HG03457 (cell line): Measurements from ENCODE around the gene MRC1.

ENCODE experiments used
- ATAC-seq: cut with Tn5 transposase; IDR thresholded peaks from one replicate; pipeline ENCODE4 v1.9.1; 2021; ENCODE audit warnings: moderate number of reproducible peaks; ENCODE audit not compliant: unreplicated experiment

Gene MRC1

DNA sequence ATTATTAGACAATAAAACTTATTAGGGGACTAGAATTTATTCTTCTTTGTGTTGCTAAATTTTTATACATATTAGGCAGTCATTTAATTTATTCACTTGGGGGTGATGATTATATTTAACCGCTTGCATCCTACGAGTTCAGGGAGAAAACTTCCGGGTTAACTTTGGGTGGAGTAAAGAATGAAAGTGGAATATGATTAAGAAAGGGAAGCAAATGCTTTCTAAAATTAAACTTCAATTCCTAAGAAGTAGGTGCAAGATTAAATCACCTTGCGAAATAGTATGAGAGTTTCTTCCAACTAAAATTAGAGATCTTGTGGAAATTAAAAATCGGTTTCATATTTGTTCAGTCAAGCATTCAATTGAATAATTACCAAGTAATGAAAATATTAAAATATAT is 33.5 kb downstream of the MRC1 start:
- ATAC-seq, result no peak

DNA sequence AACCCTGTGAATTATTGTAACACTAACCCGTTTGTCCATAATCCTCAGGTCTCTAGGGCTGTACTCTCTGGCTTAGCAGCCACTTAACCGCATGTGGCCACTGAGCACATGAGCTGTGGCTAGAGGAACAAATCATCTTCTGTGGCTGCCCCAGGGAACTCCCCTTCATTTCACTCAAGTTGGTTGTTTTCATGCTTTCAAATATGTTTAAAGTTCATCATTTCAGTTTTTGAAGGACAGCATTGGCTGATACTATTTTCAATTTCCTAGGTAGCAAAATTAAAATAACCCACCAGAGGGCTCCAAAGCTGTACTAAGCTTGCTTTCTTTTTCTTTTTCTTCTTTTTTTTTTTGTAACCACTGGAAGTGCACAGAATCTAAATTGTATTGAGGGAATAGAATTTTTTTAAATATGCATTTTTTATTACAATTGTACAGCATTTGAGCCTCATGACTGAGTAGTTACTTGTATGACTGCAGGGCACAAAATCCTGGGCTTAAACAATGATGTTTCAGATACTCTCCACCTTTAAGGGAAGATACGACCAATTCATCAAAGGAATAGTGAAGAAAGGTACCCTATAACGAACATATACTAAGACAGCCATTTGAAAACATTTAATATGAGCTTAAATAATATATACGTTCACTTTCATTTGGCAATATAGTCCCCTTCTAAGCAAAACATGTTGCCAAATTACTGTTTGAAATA is 38.6 kb downstream of the MRC1 start:
- no peak for ATAC-seq

- no peak for ATAC-seq
These were observed 39.5 kb downstream of the MRC1 start for GRCh38 chr10:17848646-17849045.

- no peak for ATAC-seq
These were observed 41.4 kb downstream of the MRC1 start for GRCh38 chr10:17850501-17850900.

GRCh38 chr10:17851611-17852010 is 42.5 kb downstream of the MRC1 start:
- ATAC-seq, result no peak

DNA sequence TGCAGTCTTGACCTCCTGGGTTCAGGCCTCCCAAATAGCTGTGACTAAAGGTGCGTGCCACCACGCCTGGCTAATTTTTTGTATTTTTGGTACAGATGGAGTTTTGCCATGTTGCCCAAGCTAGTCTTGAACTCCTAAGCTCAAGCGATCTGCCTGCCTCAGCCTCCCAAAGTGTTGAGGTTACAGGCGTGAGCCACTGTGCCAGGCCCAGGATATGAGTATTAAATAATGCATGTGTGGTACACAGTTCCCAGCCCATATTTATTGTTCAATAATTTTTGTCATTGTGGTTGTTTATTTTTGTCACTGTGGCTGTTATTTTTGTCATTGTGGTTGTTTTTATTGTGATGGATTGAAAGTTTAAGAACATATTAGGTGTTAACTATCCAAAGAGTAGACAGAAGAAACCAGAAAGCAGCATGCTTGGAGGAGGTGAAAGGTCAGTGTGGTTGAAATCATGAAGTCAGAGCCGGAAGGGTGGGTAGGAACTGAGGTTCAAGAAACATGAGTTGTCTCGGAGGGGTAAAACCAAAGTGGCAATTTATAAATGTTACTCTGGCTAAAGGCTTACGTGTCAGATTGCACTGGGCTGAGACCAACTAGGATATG is 45.0 kb downstream of the MRC1 start:
- no peak for ATAC-seq

DNA sequence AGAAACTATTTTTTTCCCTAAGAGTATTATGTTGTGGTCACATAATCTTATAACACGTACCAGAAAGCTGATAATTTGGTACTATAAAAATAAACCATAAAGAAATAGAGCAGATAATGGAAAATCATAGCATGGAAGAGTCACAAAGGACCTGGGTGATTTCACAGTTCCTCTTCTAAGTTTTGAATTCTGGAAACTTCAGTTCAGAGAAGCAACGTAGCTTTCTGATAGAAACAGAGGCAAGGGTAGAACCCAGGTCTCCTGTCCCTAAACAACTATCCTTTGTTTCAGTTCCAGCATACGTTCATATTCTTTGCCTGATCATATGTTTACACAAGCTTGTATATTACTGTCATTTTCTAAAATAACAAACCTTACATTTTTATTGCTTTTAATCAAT is 47.9 kb downstream of the MRC1 start:
- no peak for ATAC-seq

GRCh38 chr10:17859492-17860156 is 50.5 kb downstream of the MRC1 start:
- no peak for ATAC-seq

DNA sequence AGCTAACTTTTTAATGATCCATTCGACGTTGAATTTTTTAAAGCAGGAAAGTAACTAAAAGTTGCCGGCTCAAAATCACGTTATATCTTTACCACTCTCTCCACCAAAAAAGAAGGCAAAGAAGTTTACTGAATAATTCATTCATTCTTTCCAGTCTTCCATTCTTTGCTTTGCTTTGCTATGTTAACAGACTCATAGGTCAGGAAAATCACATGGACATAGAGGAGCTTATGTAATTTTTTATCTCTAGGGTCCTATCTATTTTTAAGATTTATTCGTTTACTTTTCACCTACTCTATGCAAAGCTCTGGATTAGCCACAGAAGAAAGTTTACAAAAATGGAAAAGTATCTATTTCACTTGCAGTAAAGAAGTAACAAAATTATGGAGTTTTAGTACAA is 52.6 kb downstream of the MRC1 start:
- no peak for ATAC-seq

GRCh38 chr10:17865351-17865750 is 56.2 kb downstream of the MRC1 start:
- ATAC-seq, result no peak

DNA sequence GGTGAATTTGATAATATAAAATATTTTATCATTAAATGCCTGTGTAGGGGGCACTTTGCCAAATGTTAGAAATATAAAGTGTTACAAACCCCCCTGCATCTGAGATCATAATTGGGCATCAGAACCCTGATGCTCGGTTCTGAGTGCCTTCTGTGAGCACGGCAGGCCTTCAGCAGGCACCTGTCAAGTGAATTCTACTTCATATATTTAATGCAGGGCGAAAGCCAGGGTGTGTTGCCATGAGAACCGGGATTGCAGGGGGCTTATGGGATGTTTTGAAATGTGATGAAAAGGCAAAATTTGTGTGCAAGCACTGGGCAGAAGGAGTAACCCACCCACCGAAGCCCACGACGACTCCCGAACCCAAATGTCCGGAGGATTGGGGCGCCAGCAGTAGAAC is 57.2 kb downstream of the MRC1 start:
- ATAC-seq, result no peak

DNA sequence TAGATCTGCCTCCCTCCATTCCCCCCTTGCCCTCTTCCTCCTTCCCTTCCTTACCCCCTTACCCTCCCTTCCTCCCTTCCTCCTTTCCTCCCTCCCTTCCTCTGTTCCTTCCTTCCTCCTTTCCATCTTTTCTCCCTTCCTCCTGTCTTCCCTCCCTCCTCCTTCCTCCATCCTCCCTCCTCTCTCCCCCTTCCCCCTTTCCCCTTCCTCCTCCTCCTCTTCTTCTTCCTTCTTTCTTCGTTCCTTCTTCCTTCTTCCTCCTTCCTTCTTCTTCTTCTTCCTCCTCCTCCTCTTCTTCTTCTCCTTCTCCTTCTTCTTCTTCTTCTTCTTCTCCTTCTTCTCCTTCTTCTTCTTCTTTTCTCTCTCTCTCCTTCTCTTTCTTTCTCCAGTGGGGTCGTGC is 57.9 kb downstream of the MRC1 start:
- ATAC-seq, result no peak

DNA sequence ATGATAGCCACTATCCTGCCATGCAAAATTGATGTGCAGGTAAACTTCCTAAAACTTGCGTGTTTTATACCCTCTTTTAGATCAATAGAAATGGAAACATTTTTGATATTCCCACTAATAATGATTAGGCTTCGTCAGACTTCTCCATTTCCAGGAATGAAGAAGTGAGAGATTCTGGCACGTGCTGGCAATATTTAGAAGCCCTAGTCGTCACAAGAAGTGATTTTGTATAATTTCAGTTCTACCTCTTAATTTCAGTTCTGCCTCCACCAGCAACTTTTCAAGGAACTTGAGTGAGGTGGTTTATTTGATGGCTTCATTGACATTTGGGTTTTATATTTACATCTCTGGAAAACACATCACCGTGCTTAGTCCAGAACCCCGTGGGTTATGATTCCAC is 61.9 kb downstream of the MRC1 start:
- no peak for ATAC-seq

- ATAC-seq, result no peak
These were observed 63.3 kb downstream of the MRC1 start for GRCh38 chr10:17872191-17873091.

- ATAC-seq, result no peak
These were observed 64.8 kb downstream of the MRC1 start for GRCh38 chr10:17873946-17874345.

- no peak for ATAC-seq
These were observed 68.0 kb downstream of the MRC1 start for GRCh38 chr10:17877121-17877520.

DNA sequence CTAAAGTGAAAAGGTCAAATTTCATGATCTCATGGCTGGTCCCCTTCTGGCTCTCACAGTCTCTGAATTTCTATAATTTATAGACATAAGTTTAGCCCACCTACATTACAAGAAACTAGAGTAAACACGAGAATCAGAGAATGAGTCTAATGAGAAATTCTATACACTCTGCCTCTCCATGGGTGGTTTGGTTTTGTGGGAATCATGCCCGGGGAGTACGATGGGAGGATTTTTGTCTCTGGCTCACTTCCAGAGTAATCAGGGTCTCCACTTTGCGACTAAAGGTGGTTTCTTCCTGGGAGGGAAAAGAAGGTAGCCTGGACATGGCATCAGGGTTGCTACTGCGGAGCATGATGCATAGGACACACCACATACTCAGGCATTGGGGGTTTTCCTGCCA is 69.7 kb downstream of the MRC1 start:
- ATAC-seq, result no peak

GRCh38 chr10:17880601-17881000 is 71.5 kb downstream of the MRC1 start:
- no peak for ATAC-seq

GRCh38 chr10:17882557-17882956 is 73.4 kb downstream of the MRC1 start:
- ATAC-seq, result no peak

GRCh38 chr10:17883621-17884020 is 74.5 kb downstream of the MRC1 start:
- no peak for ATAC-seq

- no peak for ATAC-seq
These were observed 79.0 kb downstream of the MRC1 start for GRCh38 chr10:17888189-17888588.
